Lower leg skin (tissue), 4 donors: ENCODE data around the gene PACS1. TPM values are rescaled to one million over a fixed set of nuclear protein-coding genes. Genes with fewer than 3 reads are reported as not detected.

Experiments used
- DNase-seq, 2 donors: peaks; one replicate each; pipeline ENCODE4 v3.0.0-alpha.2; 2019; ENCODE audit warnings: low spot score in 2 of 2
- H3K4me3 ChIP-seq: fragments of 200-600 bp; sonication (generic); 2 replicates; pipeline ENCODE4 v1.5.1; 2017; ENCODE audit warnings: mild to moderate bottlenecking, low read depth; ENCODE audit not compliant: poor library complexity, severe bottlenecking
- POLR2A ChIP-seq, 2 donors: fragments of 450-650 bp; IDR thresholded peaks; one replicate each; pipeline ENCODE4 v1.6.1; 2016 to 2017; ENCODE audit warnings: antibody characterized with exemption in 2 of 2, mild to moderate bottlenecking in 1 of 2, moderate library complexity in 1 of 2
- WGBS, 2 donors: methylation state at CpG; one replicate each; pipeline ENCODE4 v1.1.5; 2018; 5-methylcytosine and 5-hydroxymethylcytosine counted together
- intact Hi-C: fragments of 100-400 bp; cut with DNase I; formaldehyde crosslinking; loops from one replicate; pipeline ENCODE4 v1.15.0; 2023; ENCODE audit warnings: low total_unique reads
- total RNA-seq, 4 donors: library from RNA; depleted of rRNA; stranded (reverse); fragments of >200 nt; gene quantifications; one replicate each; pipeline ENCODE4 v1.1.0, GENCODE V29; 2016
- TF ChIP-seq, protein P1 (sequence below), 3 donors: fragments of 450-650 bp; IDR thresholded peaks; one replicate each; pipeline ENCODE4 v1.5.1; 2016; ENCODE audit warnings: antibody characterized with exemption in 3 of 3, mild to moderate bottlenecking in 3 of 3, moderate library complexity in 2 of 3

Gene PACS1
- total RNA-seq, 4 donors from 2014 or later: 26.7 to 41.1 (median 32.4) TPM

DNA sequence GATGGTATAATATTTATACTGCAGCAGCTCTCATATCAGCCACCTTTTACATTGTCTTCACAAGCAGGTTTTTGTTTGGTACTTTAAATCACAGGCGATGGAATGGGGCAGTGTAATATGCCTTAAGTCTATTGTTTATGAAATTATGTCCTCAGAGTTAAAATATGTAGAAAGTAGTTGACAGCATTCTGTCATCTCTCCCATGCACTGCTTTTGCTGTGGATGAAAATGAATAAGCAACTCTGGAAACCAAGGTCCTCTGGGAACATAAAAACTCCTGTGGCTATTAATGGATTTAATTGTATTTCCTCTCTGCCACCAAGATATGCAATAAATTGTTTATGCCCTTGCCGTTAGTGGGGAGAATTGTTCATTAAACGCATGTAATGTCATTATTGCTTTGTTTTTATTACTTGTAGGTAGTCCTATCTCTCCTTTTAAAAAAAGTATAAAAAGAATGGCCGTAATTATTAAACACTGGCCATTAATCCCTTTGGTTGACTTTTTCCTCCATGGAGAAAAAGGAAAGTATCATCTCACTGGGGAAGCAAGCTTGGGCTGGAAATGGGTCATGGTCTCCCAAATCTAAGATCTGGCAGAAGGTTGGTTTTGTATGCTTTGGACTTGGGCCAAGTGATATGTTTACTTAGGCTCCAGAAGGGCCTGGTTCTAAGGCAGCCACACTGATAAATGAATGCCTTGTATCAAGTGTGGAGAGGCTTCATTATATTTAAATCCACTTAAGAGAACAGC, 13.1 kb downstream of the PACS1 start:
- TF ChIP-seq POLR2A (IDR thresholded peaks at IDR 0.05): no peak
- TF ChIP-seq, protein P1, sequence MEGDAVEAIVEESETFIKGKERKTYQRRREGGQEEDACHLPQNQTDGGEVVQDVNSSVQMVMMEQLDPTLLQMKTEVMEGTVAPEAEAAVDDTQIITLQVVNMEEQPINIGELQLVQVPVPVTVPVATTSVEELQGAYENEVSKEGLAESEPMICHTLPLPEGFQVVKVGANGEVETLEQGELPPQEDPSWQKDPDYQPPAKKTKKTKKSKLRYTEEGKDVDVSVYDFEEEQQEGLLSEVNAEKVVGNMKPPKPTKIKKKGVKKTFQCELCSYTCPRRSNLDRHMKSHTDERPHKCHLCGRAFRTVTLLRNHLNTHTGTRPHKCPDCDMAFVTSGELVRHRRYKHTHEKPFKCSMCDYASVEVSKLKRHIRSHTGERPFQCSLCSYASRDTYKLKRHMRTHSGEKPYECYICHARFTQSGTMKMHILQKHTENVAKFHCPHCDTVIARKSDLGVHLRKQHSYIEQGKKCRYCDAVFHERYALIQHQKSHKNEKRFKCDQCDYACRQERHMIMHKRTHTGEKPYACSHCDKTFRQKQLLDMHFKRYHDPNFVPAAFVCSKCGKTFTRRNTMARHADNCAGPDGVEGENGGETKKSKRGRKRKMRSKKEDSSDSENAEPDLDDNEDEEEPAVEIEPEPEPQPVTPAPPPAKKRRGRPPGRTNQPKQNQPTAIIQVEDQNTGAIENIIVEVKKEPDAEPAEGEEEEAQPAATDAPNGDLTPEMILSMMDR (IDR thresholded peaks at IDR 0.05): no peak
- no peak for DNase-seq
- H3K4me3 ChIP-seq: no peak overlapping the region
- WGBS, 2 donors: 66 to 76% methylated on average over 4 of the region's 4 CpGs
- intact Hi-C loops: no loop called here

DNA sequence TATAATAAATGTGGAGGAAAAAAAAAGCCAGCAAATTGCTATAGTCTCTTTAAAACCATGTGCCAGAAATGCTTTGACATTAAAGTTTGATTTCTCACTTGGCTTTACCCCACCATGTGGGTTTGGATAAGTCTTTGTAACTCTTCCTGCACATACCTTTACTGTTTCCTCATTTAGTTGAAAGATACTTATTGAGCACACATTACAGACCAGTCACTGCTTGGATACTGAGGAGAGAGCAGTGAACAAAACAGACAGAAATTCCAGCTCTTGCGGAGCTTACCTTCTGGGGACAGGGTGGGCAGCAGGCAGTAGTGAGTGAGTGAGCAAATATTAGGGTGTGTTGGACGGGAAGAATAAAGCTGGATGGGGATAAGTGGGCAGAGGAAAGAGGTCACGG, 13.7 kb downstream of the PACS1 start:
- intact Hi-C loops: no loop called here
- no peak for DNase-seq
- H3K4me3 ChIP-seq: no peak overlapping the region
- 87 to 96% methylated on average over 3 of the region's 3 CpGs for WGBS, 2 donors
- no peak for TF ChIP-seq POLR2A (IDR thresholded peaks at IDR 0.05)
- TF ChIP-seq, protein P1 (IDR thresholded peaks at IDR 0.05): no peak

DNA sequence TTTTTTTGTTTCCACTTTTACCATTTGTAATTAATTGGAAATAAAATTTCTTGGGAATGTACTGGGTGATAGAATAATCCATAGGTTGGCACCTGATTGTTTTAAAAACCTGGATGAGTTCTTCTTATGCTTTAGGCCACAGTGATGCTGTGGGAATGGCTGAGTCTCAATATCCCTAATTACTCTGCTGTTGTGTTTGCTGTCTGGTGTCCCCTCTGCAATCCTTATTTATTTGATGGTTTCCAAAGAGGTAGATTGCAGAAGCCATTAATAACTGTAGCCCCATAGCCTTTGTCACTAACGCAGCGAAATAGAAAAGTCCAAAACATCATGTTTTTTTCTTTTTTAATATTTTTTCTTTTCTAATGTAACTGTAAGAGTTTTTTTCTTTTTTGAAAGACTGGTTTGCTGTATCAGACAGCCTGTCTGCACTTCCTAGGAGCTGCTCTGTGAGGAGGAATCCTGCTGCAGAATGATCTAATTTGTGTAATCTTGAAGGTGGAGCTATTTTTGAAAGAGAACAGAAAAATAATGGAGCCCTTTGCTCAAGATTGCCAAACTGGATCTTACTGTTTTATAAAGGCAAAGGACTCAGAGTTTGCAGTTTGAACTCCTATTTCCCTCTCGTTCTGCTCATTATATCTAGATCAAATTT, 14.9 kb downstream of the PACS1 start:
- H3K4me3 ChIP-seq: no peak overlapping the region
- intact Hi-C loops: no loop called here
- 76 to 80% methylated on average over 3 of the region's 3 CpGs for WGBS, 2 donors
- no peak for TF ChIP-seq POLR2A (IDR thresholded peaks at IDR 0.05)
- TF ChIP-seq, protein P1 (IDR thresholded peaks at IDR 0.05): no peak
- no peak for DNase-seq

DNA sequence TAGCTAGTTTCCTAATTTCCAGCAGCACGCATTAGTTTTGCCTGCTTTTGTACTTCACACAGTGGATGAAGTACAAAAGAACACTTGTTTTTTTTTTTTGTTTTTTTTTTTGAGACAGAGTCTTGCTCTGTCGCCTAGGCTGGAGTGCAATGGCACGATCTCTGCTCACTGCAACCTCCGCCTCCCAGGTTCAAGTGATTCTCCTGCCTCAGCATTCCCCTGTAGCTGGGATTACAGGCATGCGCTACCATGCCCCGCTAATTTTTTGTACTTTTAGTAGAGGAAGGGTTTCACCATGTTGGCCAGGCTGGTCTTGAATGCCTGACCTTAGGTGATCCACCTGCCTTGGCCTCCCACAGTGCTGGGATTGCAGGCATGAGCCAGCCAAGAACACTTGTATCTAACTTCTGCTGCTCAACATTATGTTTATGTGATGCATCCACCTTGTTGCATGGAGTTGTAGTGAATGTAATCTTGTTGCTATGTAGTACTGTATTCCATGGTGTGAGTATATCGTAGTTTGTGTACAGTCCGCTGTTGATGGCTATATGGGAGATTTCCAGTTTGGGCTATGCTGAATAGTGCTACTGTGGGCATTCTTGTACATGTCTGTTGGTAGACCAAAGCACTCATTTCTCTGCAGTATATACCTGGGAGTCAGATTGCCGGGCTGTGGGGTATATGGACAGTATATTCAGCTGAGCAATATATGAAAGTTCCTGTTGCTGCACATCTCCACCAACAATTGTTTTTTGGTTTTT, 17.3 kb downstream of the PACS1 start:
- no peak for TF ChIP-seq POLR2A (IDR thresholded peaks at IDR 0.05)
- TF ChIP-seq, protein P1 (IDR thresholded peaks at IDR 0.05): no peak
- intact Hi-C loops: no loop called here
- WGBS, 2 donors: 90 to 94% methylated on average over 9 of the region's 9 CpGs
- peak in 1 of 2 donors; percentile 23 for DNase-seq
- no peak overlapping the region for H3K4me3 ChIP-seq

DNA sequence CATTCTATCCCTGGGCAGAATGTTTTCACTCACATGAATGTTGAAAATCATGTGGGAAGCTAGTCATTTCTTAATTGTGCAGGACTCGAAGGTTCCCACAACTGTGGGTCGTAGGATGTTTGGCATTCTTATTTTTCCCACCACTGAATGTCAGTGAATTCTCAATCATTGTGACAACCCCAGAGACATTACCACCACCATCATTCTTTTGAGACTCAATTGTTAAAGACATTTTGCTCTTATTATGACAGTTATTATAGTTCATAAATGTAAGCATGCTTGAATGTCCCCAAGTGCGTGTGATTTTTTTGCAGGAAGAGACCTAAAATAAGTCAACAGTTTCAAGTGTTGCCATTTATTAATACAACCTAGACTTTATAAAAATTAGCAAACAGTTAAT, 19.0 kb downstream of the PACS1 start:
- H3K4me3 ChIP-seq: no peak overlapping the region
- TF ChIP-seq, protein P1 (IDR thresholded peaks at IDR 0.05): no peak
- TF ChIP-seq POLR2A (IDR thresholded peaks at IDR 0.05): no peak
- WGBS, 2 donors: 84 to 86% methylated on average over 3 of the region's 3 CpGs
- intact Hi-C loops: no loop called here
- DNase-seq: no peak
